ENCODE data around the gene PDPN.

DNA sequence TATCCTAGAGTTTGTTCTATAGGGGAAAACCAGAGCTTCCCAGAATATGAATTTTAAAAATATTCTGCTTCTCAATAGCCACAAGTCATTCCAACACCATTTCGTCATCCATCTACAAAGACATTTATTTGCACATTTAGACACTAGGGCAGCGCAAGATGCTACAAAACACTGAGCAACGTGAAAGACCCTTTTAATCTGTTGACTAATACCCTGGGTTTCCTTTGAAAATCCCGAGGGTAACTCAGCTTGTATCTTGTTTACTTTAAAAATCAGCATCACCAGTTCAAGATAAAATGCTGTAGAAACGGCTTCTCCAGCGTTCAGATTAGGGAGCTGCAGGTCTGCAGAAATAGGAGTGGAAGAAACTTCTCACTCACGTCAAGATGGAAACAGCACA is 13.5 kb downstream of the PDPN start:
- TF ChIP-seq, protein P1, sequence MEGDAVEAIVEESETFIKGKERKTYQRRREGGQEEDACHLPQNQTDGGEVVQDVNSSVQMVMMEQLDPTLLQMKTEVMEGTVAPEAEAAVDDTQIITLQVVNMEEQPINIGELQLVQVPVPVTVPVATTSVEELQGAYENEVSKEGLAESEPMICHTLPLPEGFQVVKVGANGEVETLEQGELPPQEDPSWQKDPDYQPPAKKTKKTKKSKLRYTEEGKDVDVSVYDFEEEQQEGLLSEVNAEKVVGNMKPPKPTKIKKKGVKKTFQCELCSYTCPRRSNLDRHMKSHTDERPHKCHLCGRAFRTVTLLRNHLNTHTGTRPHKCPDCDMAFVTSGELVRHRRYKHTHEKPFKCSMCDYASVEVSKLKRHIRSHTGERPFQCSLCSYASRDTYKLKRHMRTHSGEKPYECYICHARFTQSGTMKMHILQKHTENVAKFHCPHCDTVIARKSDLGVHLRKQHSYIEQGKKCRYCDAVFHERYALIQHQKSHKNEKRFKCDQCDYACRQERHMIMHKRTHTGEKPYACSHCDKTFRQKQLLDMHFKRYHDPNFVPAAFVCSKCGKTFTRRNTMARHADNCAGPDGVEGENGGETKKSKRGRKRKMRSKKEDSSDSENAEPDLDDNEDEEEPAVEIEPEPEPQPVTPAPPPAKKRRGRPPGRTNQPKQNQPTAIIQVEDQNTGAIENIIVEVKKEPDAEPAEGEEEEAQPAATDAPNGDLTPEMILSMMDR (IDR thresholded peaks at IDR 0.05) = no peak
- no peak for TF ChIP-seq POLR2A (IDR thresholded peaks at IDR 0.05)
